SK-N-SH treated with all-trans-retinoic acid at 6 μM for 48 hours (cell line): Measurements from ENCODE around the gene GART.

Source experiments
- ATAC-seq: fragments of 200-7000 bp; cut with Tn5 transposase; 3 replicates; pipeline ENCODE4 v1.9.1; 2020; ENCODE audit warnings: mild to moderate bottlenecking, moderate library complexity
- ARNTL ChIP-seq: fragments of 450-650 bp; formaldehyde crosslinking; IDR thresholded peaks from 2 replicates; pipeline ENCODE4 v1.5.0; 2020; ENCODE audit warnings: low read depth, mild to moderate bottlenecking, moderate library complexity, borderline replicate concordance
- BACH2 ChIP-seq: fragments of 250-450 bp; sonication (Bioruptor Pico); IDR thresholded peaks from 2 replicates; pipeline ENCODE4 v1.9.0; 2021; ENCODE audit warnings: mild to moderate bottlenecking, borderline replicate concordance
- CREB5 ChIP-seq: fragments of 250-450 bp; sonication (Bioruptor Pico); IDR thresholded peaks from 2 replicates; pipeline ENCODE4 v1.5.1; 2020; ENCODE audit warnings: low read depth, mild to moderate bottlenecking, moderate library complexity
- CSDC2 ChIP-seq: fragments of 250-450 bp; sonication (Bioruptor Pico); IDR thresholded peaks from 2 replicates; pipeline ENCODE4 v1.5.0; 2020; ENCODE audit warnings: mild to moderate bottlenecking, moderate library complexity
- CSRNP3 ChIP-seq: fragments of 250-450 bp; sonication (Bioruptor Pico); IDR thresholded peaks from 2 replicates; pipeline ENCODE4 v1.5.1; 2021; ENCODE audit warnings: mild to moderate bottlenecking, moderate library complexity
- ESRRG ChIP-seq: fragments of 250-450 bp; sonication (Bioruptor Pico); IDR thresholded peaks from 2 replicates; pipeline ENCODE4 v1.6.1; 2021; ENCODE audit warnings: mild to moderate bottlenecking
- GLIS3 ChIP-seq: fragments of 250-450 bp; sonication (Bioruptor Pico); IDR thresholded peaks from 2 replicates; pipeline ENCODE4 v1.5.0; 2020; ENCODE audit warnings: mild to moderate bottlenecking, moderate library complexity
- ISL1 ChIP-seq: fragments of 250-450 bp; sonication (Bioruptor Pico); IDR thresholded peaks from 2 replicates; pipeline ENCODE4 v2.1.2; 2022; ENCODE audit warnings: mild to moderate bottlenecking, moderate library complexity
- OSR1 ChIP-seq: fragments of 250-450 bp; sonication (Bioruptor Pico); IDR thresholded peaks from 2 replicates; pipeline ENCODE4 v1.8.0; 2022; ENCODE audit warnings: moderate library complexity, mild to moderate bottlenecking, inconsistent platforms
- PATZ1 ChIP-seq: fragments of 250-450 bp; sonication (Bioruptor Pico); IDR thresholded peaks from 2 replicates; pipeline ENCODE4 v1.8.0; 2020; ENCODE audit warnings: mild to moderate bottlenecking, moderate library complexity, borderline replicate concordance
- PPARA ChIP-seq: fragments of 250-450 bp; sonication (Bioruptor Pico); IDR thresholded peaks from 2 replicates; pipeline ENCODE4 v1.5.0; 2020; ENCODE audit warnings: mild to moderate bottlenecking, borderline replicate concordance
- RARB ChIP-seq: fragments of 250-450 bp; sonication (Bioruptor Pico); IDR thresholded peaks from 2 replicates; pipeline ENCODE4 v1.8.0; 2021; ENCODE audit warnings: mild to moderate bottlenecking, moderate library complexity
- SNAI2 ChIP-seq: fragments of 250-450 bp; sonication (Bioruptor Pico); IDR thresholded peaks from 2 replicates; pipeline ENCODE4 v1.5.0; 2020; ENCODE audit warnings: mild to moderate bottlenecking, moderate library complexity
- TCF4 ChIP-seq: fragments of 250-450 bp; sonication (Bioruptor Pico); IDR thresholded peaks from 2 replicates; pipeline ENCODE4 v1.8.0; 2021; ENCODE audit warnings: mild to moderate bottlenecking, moderate library complexity, borderline replicate concordance
- TOX ChIP-seq: fragments of 250-450 bp; sonication (Bioruptor Pico); IDR thresholded peaks from 2 replicates; pipeline ENCODE4 v1.8.0; 2021; ENCODE audit warnings: mild to moderate bottlenecking, moderate library complexity, borderline replicate concordance
- TSHZ2 ChIP-seq: fragments of 250-450 bp; sonication (Bioruptor Pico); IDR thresholded peaks from 2 replicates; pipeline ENCODE4 v1.5.0; 2020; ENCODE audit warnings: mild to moderate bottlenecking, moderate library complexity
- ZC3H10 ChIP-seq: fragments of 250-450 bp; sonication (Bioruptor Pico); IDR thresholded peaks from 2 replicates; pipeline ENCODE4 v1.5.1; 2021; ENCODE audit warnings: mild to moderate bottlenecking, moderate library complexity
- ZFP30 ChIP-seq: fragments of 450-650 bp; formaldehyde crosslinking; IDR thresholded peaks from 2 replicates; pipeline ENCODE4 v1.5.0; 2022; ENCODE audit warnings: mild to moderate bottlenecking, moderate library complexity
- ZNF565 ChIP-seq: fragments of 450-650 bp; formaldehyde crosslinking; conservative IDR thresholded peaks from 2 replicates; pipeline ENCODE4 v1.5.0; 2020; ENCODE audit warnings: low read depth, mild to moderate bottlenecking, moderate library complexity
- ZNF70 ChIP-seq: fragments of 450-650 bp; formaldehyde crosslinking; IDR thresholded peaks from 2 replicates; pipeline ENCODE4 v1.5.0; 2020; ENCODE audit warnings: mild to moderate bottlenecking, moderate library complexity
- ZNF8 ChIP-seq: fragments of 450-650 bp; formaldehyde crosslinking; IDR thresholded peaks from 2 replicates; pipeline ENCODE4 v1.5.0; 2020; ENCODE audit warnings: mild to moderate bottlenecking, moderate library complexity

Gene GART

GRCh38 chr21:33537212-33537611 lies 4.7 kb downstream of the GART start (continued):
- no peak for TF ChIP-seq CREB5 (CRISPR knock-in tag)
- no peak for TF ChIP-seq BACH2 (CRISPR knock-in tag)
- TF ChIP-seq ZFP30 (CRISPR knock-in tag): no peak

GRCh38 chr21:33531007-33531406 lies 10.9 kb downstream of the GART start:
- TF ChIP-seq CREB5 (CRISPR knock-in tag): no peak
- TF ChIP-seq ZNF8 (CRISPR knock-in tag): no peak
- TF ChIP-seq CSDC2 (CRISPR knock-in tag): no peak
- TF ChIP-seq TOX: no peak
- no peak for TF ChIP-seq ZC3H10 (CRISPR knock-in tag)
- TF ChIP-seq OSR1 (CRISPR knock-in tag): no peak
- TF ChIP-seq PATZ1 (CRISPR knock-in tag): no peak
- TF ChIP-seq PPARA: no peak
- TF ChIP-seq SNAI2 (CRISPR knock-in tag): no peak
- no peak for TF ChIP-seq RARB
- TF ChIP-seq ISL1 (CRISPR knock-in tag): no peak
- no peak for TF ChIP-seq ZNF70 (CRISPR knock-in tag)
- no peak for TF ChIP-seq ARNTL (CRISPR knock-in tag)
- TF ChIP-seq ZFP30 (CRISPR knock-in tag): no peak
- TF ChIP-seq ZNF565: no peak
- TF ChIP-seq GLIS3: no peak
- ATAC-seq: no peak

- TF ChIP-seq ESRRG: no peak
- no peak for TF ChIP-seq RARB
- no peak for TF ChIP-seq OSR1 (CRISPR knock-in tag)
- TF ChIP-seq GLIS3: no peak
- TF ChIP-seq ISL1 (CRISPR knock-in tag): no peak
- TF ChIP-seq CSRNP3 (CRISPR knock-in tag): no peak
- no peak for TF ChIP-seq TSHZ2
- TF ChIP-seq ZNF565: no peak
- no peak for TF ChIP-seq TCF4
- no peak for TF ChIP-seq CSDC2 (CRISPR knock-in tag)
- TF ChIP-seq ARNTL (CRISPR knock-in tag): no peak
- no peak for TF ChIP-seq ZNF70 (CRISPR knock-in tag)
- TF ChIP-seq ZFP30 (CRISPR knock-in tag): no peak
- TF ChIP-seq TOX: no peak
- TF ChIP-seq PATZ1 (CRISPR knock-in tag): no peak
- no peak for ATAC-seq
Observed at GRCh38 chr21:33522953-33523349, 19.0 kb downstream of the GART start.
